Amniotic epithelial cell (primary cell): ENCODE data around the gene CA10.

ENCODE experiments used
- DNase-seq: peaks from one replicate; pipeline ENCODE4 v3.0.0-alpha.2; 2010; ENCODE audit warnings: low read depth

CA10 gene

DNA sequence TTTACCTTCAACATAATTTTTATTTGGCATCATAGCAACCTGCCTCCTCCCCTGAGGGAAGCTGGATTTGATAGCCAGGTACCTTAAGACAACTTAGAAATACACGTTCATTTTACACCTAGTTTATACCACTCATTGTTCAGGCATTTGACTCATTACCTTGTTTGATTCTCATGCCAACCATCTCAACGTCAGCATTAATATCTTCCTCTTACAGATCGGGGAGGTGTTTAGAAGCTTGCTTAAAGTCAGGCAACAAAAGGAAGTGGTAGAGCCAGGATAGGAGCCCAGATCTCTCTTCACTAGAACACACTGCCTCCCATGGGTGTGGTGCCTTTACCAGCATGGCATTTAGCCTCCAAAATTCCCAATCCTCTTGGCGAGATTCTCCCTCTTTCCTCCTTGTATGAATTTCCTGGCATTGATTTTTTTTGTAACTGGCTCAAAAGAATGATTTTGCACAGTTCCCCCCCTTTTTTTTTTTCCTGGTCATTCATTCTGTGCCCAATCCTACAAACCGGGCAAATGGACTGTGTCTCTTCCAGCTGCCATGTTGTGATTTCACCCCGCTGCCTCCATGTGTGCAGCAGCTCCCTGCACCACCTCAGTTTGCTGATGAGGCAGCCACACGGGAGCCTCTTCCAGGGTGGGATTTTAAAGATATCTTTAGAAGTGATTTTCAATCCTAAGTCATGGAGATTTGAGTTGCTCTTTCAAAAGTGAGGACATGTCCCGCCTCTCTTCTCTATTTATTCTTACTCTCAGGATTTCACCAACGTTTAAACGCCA, 514.6 kb downstream of the CA10 start:
- DNase-seq, result no peak

DNA sequence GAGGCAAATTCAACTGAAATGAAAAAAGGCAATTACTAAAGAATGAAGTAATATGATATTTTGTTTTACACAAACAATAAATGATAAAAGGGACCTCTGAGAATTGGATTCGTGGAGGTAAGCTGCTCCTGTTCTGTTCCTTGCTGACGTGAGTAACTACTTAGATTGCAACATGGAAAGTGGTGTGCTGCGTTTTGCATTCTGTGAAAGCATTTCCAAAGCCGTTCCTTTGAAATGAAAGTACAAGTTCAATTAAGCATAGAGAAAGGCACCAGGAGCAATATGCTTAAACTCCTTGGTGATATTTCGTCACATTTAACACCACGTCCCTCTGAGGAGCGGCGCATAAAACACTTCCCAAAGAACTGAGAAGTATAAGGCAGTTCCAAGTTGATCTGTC, 516.5 kb downstream of the CA10 start:
- DNase-seq, result no peak

DNA sequence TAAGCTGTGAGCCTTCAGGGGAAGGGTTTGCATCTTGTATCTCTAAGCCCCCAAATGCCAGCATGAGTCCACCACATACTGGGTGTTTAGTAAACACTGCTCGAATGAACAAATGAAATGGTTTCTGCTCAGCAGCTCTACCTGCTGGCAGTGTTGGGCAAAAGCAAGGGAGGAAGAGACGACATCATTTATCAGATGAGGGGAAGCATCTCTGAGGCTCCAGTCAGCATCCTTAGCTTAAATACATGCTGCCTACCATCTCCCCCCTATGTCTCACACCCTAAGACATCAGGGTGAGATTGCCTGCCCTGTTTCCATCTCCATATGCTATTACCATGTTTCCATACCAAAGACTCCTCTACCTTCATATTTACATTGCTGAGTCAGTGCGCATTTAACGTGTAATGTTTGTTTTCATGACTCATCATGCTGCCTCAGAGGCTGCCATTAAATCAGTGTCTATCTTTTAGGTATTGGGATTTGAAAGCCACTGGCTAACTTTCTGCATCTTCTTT, 518.3 kb downstream of the CA10 start:
- DNase-seq, result no peak

DNA sequence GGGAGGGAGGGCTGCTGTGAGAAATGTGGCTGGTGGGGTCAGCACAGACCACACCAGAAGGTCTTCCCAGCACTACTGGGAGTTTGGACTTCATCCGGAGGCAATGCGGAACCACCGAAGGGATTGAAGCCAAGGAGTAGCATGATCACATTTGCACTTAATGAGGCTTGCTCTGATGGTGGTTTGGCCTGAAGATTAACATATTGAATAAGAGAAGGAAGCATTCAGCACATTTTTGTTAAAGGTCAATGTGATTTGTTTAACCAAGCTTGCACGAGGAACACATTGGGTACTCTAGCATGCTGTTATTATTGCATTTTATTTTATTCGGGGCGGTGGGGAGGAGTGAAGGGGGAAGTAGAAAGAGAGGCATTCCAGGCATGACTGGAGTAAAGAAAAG, 519.5 kb downstream of the CA10 start:
- DNase-seq, result no peak

DNA sequence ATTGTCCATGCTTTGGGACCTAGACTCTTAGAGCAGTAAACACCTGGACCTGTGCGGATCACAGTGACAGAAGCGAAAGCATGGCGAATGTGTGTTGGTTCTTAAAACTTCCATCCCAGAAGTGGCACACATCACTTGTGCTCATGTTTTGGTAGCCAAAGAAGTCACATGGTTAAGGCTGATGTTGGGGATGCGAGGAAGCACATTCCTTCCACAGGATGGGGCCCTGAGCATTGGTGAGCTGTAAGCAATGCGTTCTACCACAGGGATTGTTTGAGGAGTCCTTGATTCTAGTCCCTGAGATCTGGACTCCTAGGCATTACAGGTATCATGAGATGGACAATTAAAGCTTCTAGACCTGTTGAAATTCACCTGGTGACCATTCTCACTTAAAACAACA, 522.2 kb downstream of the CA10 start:
- DNase-seq, result no peak

DNA sequence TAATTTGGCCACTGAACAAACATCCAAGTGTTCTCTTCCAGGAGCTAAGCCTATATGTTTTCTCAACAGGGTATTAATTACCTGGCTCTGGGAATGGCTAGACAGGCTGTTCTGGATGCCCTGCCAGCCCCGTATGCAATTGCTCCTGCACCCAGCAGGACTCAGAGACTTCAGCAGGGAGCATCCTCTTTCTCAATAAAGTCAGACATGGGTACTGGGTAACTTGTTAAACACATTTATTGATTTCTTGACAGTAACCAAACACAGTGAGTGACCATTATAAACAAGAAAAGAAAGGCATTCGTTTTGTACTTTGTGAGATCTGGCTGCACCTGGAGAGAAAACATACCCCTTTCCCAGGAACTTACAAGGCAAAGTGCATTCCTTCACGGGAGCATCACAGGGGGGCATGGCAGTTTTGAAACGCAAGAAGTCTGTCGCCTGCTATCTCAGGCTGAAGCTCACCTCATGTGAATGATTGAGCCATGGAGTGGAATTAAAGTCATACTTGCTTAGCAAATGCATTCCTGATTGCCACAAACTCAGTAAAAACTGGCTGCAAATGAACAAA, 528.3 kb downstream of the CA10 start:
- DNase-seq, result no peak

DNA sequence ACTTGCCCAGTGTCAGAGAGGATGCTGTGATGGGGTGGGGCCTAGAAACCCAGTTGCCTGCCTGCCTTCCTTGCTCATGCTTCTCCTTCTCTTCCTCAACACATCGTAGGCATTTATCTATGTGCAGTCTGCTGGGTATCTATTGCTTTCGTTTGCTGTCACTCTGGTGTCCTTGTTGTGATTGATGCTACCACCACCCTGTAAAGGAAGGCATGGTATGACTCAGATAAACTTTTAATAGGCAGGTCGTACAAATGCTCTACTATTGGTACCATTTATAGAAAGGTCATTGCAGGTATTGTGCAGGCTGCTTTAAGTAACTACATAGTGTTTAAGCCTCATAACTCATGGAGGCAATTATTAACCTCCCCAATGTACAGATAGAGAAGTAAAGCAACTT, 529.3 kb downstream of the CA10 start:
- no peak for DNase-seq

DNA sequence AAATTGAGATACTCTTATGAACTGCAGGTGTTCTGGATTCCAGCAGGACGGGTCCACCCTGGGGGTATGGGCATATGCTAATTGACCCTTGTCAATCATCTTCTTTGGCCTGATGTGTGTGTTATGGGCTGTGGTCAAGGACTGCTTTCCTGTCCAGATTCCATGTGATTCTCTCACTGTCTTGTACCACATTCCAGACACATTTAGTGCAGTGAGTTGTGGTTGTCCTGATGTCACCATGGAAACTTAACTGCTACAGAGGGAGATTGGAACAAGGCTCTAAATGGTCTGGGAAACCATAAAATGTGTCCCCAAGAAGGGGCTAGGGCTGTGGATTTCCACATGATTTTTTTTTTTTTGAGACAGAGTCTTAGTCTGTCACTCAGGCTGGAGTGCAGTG, 530.7 kb downstream of the CA10 start:
- no peak for DNase-seq

DNA sequence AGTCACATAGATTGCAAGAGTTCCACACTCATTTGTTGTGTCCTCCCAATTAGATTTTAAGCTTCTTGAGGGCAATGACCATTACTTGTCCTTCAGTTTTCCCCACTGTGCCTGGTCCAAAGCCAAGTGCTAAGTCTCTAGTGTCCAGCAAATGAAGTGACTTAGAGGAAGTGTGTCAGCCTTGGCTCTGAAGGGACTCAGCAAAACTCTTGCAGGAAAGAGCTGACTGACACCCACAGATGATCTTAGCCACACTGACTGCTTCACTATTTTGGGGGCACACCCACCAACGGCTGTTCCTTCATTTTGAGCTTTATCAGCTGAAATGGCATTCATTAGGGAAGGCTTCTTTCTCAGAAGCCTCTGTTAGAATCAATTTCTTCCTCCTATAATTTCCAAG, 540.0 kb downstream of the CA10 start:
- no peak for DNase-seq

DNA sequence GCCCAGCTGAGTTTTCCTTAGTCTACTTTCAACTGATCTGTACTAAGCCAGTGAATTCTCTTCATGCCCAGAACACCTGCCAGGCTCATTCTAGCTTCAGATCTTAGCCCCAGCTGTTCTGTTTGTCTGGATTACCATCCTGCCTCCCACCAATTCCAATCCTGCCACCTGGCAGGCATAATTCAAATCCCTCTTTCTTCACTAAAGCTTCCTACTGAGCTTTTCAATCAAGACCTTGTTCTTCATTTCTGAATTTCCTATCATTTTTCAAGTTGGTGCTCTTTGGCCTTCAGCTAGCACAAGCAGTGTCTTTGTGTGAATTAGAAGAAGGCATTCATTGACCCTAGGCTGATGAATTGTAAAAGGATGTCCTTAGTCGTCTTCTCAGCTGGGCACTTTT, 540.5 kb downstream of the CA10 start:
- no peak for DNase-seq

DNA sequence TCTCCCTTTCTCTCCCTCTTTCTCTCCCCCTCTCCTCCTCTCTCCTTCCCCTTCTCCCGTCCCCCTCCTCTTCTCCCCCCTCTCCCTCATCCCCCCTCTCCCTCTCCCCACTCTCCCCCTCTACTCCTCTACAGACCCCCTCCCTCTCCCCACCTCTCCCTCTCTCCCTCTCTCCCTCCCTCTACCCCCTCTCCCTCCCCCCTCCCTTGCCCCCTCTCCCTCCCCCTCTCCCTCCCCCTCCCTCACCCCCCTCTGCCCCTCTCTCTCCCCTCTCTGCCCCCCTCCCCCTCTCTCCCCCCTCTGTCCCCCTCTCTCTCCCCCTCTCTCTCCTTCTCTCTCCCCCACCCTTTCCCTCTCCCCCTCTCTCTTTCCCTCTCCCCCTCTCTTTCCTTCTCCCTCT, 545.3 kb downstream of the CA10 start:
- no peak for DNase-seq

DNA sequence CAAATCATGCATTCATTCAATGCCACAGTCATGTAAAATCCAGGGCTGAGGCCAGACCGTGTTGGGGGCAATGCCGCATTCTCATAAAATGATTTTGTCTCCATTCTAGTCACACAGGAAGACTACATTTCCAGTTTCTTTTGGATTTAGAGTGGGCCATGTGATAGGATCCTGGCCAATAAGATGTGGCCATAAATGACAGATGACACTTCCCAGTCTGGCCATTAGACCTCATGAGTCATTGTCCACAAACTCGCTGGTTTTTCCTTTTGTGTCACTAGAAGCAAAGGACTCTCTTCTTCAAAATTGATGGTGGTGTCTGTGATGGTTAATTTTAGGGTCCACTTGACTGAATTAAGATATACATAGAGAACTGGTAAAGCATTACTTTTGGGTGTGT, 545.8 kb downstream of the CA10 start:
- DNase-seq, result no peak

DNA sequence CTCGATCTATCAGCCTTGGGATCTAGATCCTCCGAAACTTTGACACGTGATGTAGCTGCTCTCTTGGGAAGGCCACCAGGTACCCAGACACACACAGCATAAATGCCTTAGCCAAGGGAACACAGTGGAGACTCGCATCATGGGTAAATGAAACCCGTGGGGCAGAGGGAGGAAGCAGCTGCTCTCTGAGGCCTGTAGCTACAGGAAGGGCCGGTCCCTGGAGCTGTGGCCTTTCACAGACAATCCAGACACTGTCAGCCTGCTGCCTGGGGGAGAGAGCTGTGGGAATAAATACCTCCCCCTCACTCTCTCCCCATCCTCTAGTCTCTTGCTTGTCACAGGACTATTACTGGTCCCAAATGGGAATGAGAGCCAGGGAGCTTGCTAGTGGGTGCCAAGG, 546.9 kb downstream of the CA10 start:
- no peak for DNase-seq

DNA sequence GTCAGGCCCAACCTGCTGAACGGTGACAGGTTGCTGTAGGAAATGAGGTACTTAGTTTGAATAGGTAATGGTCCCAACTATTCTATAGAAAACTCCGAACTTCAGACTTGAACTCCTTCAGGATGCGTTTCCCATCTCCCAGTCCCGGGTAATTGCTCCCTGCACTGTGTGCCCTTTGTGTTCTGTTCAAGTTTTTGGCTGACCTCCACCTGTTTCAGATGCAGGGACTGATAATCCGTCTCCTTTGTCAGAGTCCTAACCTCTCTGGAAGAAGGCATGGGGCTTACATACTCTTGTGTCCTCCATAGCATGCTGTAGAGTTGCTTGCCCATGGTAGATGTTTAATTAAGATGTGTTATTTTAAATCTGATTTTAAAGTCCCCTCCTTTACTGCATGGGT, 547.7 kb downstream of the CA10 start:
- DNase-seq, result no peak

DNA sequence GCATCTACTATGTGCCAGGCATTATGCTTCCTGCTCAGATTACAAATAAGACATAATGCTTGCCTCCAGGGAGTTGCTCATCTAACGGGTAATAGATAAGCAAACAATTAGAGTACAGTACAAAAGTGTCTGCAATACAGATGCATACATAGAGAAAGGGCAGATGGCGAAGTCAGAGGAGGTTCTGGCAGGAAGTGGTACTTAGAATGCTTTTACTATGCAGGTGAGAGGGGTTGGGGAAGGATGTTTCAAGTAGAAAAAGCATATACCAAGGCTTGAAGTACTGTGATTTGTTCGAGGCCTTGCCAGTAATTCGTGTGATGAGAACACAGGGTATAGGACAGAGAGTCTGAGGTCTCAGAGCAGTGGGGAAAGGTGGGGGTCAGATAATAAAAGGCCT, 548.4 kb downstream of the CA10 start:
- no peak for DNase-seq

DNA sequence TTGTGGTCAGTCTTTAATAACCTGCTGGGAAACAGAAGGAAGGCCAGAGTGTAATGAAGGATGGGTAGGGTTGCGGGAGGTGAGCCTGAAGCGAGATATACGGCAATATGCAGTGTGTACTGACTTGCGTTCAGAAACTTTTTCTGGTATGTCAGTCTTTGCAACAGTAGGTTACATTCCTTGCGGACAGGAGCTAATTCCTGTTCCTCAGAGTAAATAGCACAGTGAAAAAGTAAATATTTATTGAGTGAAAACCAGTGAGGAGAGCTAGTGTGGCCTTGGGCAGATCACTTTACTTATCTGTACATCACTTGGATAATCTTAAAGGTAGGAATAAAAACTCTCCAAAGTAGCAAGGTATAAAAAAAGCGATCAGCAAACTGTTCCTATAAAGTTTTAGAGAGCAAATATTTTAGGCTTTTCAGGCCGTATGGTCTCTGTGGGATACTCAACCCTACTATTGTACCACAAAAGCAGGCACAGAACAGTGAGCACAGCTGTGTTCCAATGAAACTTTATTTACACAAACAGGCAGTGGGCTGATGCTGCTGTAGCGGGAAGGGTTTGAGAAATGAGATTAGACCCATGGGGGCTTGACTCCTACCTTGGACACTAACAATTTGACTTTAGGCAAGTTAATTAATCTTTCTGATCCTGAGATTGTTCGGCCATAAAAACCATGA, 550.1 kb downstream of the CA10 start:
- DNase-seq, result no peak

DNA sequence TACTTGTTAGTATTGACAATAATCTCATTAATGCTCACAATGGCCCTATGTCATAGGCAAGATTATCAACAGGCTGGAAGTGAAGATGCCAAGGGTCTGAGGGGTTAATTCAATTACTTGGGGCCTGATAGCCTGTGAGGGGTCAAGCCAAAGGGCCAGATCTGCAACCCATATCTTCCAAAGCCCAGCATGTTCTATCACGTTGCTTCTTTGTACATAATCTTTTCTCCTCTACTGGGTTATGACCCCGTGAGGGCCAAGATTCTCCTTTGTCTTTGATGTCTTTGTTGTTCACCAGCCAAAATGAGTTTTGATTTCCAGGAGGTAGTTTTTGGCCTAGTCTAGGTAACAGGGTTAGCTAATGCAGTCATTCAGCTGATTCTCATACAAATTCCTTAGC, 551.0 kb downstream of the CA10 start:
- no peak for DNase-seq

DNA sequence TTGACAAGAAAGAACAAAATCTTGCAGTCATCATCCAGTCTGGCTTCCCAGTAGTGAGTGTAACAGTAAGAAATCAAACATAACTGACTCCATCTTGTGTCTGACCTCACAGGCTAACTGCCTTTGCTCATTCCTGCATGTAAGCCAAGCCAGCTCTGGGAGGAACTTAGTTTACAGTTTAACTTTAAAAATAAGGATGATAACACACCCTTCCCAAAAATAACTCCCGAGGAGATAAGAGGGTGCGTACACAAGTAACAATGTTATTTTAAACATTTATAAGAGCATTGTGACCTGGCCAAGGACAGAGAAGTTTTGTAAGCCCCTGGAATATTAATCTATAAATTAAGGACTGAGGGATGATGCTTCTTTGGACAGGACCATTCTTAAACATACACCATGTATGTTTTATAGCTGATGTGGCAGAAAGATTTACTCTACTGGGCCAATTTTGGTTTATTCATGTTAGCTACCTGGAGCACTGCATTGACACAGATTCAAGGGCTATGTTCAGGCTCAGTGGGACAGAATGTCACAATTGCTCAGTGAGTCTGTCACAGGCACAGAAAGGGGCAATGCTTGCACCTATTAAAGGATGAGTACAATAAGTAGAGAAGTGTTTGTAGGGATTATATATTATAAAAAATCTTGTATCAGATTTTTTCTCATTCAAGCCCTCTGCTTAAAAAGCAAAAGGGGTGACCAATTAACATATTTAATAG, 554.1 kb downstream of the CA10 start:
- DNase-seq, result no peak

DNA sequence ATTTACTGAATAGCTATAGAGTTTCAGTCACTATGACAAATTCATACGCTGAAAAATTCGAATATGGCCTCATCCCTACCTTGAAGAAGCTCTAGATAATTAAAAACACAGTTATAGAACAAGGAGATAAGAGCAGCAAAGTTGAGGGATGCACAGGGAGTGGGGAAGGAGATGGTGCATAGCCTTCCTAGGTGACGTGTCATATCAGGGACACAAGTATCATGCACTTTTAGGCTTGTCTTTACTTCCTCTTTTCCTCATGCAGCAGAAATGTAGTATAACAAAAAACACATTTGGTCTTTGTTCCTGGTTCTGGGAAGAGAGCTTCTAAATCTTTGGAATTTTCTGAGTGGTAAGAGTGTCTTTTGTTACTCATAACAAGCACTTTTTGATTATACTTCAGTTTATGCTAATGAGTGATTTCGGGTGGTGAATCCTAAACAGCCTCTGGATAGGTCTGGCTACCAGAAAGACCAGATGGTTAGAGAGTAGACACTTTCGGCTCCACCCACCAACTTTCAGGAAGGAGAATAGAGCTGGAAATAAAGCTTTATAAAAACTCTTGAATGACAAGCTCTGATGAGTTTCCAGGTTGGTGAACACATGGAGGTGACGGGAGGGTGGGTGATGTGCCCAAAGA, 556.8 kb downstream of the CA10 start:
- DNase-seq, result no peak

DNA sequence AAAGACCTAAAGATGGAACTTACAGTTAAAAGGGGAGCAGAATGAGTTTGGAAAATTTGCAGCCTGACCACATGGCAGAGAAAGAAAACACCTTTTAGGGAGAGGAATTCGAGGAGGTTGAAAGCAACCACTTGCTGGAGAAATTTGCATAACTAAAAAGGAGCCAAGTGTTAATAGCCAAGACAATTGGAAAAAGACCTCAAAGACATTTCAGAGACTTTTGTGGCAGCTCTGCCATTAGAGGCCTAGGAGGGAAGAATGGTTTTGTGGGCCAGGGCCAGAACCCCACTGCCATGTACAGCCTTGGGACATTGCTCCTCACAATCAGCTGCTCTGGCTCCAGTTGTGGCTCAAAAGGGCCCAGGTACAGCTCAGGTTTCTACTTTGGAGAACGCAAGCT, 559.7 kb downstream of the CA10 start:
- DNase-seq, result no peak

DNA sequence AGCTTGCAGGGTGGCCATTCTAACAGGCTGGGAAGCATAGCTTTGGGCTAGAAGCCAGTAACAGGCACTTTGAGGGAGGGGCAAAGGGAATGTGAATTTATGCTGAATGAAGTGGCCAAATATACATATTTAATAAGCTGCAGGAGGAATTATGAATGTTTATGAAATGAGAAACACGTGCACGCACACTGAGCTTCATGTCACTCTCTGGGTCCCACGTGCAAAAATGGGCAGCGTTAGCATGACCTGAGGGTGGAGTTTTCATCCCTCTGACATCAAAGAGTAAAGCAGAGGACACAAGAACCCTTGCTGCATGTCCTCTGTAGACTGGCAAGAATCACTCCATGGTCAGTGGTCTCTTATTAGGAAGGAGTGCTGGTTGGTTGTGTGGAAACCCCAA, 561.2 kb downstream of the CA10 start:
- DNase-seq, result no peak

DNA sequence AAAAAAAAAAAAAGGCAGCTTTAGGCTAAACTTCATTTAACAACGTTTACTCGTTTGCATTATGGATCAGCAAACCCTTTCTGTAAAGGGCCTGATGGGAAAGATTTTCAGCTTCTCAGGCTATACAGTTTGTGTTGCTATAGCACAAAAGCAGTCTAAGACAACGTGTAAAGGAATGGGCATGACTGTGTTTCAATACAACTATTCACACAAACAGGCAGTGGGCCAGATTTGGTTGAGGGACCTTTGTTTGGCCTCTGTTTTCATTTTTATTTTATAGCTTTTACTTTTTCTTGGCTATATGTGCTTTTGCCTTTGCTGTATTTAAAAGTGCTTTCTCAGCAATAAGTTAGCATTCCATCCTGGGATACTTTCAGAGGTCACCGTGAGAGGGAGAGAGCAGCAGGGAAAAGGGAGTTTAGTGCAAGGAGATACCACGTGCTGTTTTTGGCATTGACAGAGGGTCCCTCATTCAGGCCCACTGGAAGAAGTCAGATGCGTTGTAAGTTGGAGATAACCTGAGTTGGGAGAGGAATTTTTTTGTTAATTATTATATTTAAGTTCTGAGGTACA, 562.6 kb downstream of the CA10 start:
- DNase-seq, result no peak
